ENCODE measurements around the gene FEN1. TPM values are rescaled to one million over a fixed set of nuclear protein-coding genes. Genes with fewer than 3 reads are reported as not detected.

The FEN1 gene
- total RNA-seq, 1 experiment from 2014 or later = 89.5 TPM

DNA sequence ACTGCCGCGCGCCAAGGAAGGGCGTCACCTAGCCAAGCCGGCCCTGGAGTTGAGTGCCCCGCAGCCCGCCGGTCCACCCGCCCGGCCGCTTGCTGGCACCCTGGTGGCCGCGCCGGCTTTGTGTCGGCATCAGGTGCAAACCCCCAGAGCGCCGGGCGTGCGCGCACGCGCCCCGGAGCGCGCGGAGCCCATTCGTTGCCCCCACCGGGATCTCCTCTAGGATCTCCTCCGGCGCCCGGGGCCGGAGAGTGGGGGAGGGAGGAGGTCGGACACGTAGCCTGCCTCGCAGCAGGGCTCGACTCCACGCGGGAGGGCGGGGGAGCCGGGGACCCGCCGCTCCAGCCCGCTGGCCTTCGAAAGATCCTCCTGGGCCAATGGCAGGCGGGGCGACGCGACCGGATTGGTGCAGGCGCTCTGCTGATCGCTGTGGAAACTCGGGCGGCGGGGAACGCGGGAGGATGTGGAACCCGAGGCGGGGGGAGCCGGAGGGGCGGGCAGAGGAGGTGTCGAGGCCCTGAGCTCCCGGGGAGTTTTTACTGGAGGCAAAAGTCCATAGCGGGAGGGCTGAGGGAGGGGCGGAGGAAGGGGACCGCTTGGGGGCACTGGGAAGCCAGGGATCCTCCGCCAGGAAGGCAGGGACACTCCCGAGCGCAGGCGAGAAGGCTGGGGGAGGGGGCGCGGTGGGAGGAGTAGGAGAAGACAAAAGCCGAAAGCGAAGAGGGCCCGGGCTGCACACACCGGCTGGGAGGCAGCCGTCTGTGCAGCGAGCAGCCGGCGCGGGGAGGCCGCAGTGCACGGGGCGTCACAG is 35.1 kb downstream of the FEN1 start, which contains the start of gene FADS2:
Gene FADS2, plus strand, starts transcription at position 730 of the 808 bp plus-strand sequence. CDS start 91 bp downstream, outside the sequence.
- no peak for DNase-seq (ENCODE audit: low read depth, low spot score)
- no peaks in the 10 kb centered on the region for H4K20me1 ChIP-seq (ENCODE audit: insufficient read depth)
- no peak within 1 kb of the TSS for H2AFZ ChIP-seq (ENCODE audit: low read depth, low read length, poor library complexity, severe bottlenecking)
- H3K9me3 ChIP-seq (ENCODE audit: control insufficient read depth in 1 of 2, insufficient read depth in 1 of 2, low read depth in 1 of 2, low read length in 2 of 2) = no peaks in the 10 kb centered on the region
- no peaks in the 10 kb centered on the region for H3K79me2 ChIP-seq (ENCODE audit: insufficient read depth, low read length)
- POLR2A ChIA-PET = no interaction called here
- no peaks in the 10 kb centered on the region for H3K9me2 ChIP-seq (ENCODE audit: insufficient read depth)
- no peaks in the 10 kb centered on the region for H3K36me3 ChIP-seq (ENCODE audit: control insufficient read depth in 1 of 2, insufficient read depth in 2 of 2, low read length in 2 of 2)
- H3K4me2 ChIP-seq (ENCODE audit: low read length) = no peak within 1 kb of the TSS
- no peaks in the 10 kb centered on the region for H3K4me1 ChIP-seq (ENCODE audit: control insufficient read depth in 1 of 2, insufficient read depth in 2 of 2, low read length in 2 of 2)
- TF ChIP-seq CEBPB (IDR thresholded peaks at IDR 0.05; ENCODE audit: low read depth) = no peak
- TF ChIP-seq SRF (IDR thresholded peaks at IDR 0.05; ENCODE audit: low read depth) = no peak
- TF ChIP-seq, protein P1, sequence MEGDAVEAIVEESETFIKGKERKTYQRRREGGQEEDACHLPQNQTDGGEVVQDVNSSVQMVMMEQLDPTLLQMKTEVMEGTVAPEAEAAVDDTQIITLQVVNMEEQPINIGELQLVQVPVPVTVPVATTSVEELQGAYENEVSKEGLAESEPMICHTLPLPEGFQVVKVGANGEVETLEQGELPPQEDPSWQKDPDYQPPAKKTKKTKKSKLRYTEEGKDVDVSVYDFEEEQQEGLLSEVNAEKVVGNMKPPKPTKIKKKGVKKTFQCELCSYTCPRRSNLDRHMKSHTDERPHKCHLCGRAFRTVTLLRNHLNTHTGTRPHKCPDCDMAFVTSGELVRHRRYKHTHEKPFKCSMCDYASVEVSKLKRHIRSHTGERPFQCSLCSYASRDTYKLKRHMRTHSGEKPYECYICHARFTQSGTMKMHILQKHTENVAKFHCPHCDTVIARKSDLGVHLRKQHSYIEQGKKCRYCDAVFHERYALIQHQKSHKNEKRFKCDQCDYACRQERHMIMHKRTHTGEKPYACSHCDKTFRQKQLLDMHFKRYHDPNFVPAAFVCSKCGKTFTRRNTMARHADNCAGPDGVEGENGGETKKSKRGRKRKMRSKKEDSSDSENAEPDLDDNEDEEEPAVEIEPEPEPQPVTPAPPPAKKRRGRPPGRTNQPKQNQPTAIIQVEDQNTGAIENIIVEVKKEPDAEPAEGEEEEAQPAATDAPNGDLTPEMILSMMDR (IDR thresholded peaks at IDR 0.05 in 2 of 3, conservative IDR thresholded peaks at IDR 0.05 in 1 of 3; ENCODE audit: borderline replicate concordance in 1 of 3, insufficient read depth in 1 of 3, low read depth in 2 of 3, low read length in 2 of 3) = no peak
- TF ChIP-seq ZBTB33 (IDR thresholded peaks at IDR 0.05; ENCODE audit: extremely low read depth, insufficient replicate concordance, low read length) = no peak
- RAD21 ChIA-PET (ENCODE audit: low non-redundant PET in 1 of 2, low total read pairs in 2 of 2, uncharacterized antibody in 2 of 2, unreplicated experiment in 2 of 2) = no interaction called here
- CTCF ChIA-PET = no interaction called here
- H3K27ac ChIP-seq (ENCODE audit: low read depth, low read length) = no peak within 1 kb of the TSS
- H3K4me3 ChIP-seq (replicated peaks in 1 of 2; ENCODE audit: low read depth in 1 of 2, low read length in 2 of 2) = no peak within 1 kb of the TSS
- H3K9ac ChIP-seq (ENCODE audit: low read length) = no peak within 1 kb of the TSS
- no peak for ATAC-seq
- intact Hi-C loops (cut with micrococcal nuclease) = no loop called here
- no peaks in the 10 kb centered on the region for H3K27me3 ChIP-seq (ENCODE audit: insufficient read depth, low read length)
- BruUV-seq (replicated peaks) = no TSS peak

All from HCT116 (cell line).